HCEC 1CT (cell line): ENCODE results near the gene SHISAL1.

ENCODE experiments used
- DNase-seq: peaks from one replicate; pipeline ENCODE4 v3.0.0-alpha.2; 2017

SHISAL1 gene

DNA sequence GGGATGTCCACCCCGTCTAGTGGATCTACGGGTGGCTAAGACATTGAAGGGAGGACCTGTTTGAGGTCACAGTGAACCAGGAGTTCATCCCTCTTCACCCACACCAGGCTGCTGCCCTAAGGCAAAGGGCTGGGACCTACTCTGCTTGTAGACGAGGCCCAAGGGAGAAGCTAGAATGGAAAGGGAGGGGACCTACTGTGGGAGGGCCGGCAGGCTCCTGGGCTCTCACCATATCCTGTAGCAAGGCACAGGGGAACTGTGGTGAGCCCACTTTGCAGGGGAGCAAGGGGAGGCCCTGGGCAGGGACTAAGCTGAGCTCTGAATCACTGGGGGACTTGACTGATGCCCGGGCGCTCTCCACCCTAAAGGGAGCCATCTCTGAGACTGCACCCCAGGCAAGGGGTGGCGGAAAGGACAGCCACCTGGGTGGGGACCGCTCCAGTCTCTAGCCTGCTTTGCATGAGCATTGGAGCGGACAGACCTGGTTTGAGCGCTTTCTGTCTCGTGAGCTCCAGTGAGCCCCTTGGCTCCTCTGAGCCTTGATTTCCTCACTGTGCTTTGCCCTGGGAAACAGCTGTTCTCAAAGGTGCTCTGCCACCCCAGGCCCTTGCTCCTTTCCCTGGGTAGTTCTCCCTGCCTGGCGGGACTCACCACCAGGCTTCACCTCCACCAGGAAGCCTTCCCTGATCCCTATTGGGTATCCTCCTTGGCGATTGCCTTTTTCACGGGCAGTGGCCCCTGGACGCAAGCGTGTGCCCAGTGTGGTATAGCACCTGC, 107.8 kb downstream of the SHISAL1 start:
- no peak for DNase-seq

DNA sequence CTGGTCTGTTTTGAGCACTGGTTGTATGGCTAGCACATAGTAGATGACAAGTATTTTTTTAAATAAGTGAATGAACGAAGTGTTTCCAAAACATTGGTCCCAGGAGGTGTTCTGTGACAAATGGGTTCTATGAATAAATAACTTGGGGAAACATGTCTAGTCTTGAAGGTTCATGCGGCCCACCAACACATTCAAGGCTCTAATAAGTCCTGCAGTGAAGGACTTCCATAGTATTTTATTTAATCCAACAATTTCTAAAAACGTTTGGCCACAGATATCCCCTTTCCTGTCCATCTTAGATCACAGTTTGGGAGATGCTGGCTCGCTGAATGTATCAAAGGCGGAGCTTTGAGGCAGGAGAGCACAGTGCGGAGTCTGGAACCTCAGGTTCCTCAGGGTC, 109.5 kb downstream of the SHISAL1 start:
- DNase-seq, result no peak

GRCh38 chr22:44202261-44202789, 110.4 kb downstream of the SHISAL1 start:
- peak; percentile 7 for DNase-seq

DNA sequence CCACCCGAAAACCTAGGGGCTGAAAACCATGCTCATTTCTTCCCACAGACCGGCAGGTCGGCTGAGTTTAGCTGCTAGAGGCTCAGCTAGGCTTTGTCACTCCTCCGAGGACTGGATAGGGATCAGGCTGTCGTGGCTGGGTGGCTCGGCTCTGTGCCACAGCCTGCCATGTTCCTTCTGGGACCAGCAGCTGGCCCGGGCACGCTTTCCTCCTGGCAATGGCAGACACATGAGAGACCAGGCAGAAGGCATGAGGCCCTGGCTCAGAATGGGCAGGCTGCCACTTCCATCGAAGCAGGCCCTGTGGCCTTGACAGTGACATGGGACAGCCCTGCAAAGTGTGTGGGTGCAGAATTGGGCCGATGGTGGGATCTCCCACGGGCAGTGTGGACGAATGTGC, 111.1 kb downstream of the SHISAL1 start:
- DNase-seq, result no peak

DNA sequence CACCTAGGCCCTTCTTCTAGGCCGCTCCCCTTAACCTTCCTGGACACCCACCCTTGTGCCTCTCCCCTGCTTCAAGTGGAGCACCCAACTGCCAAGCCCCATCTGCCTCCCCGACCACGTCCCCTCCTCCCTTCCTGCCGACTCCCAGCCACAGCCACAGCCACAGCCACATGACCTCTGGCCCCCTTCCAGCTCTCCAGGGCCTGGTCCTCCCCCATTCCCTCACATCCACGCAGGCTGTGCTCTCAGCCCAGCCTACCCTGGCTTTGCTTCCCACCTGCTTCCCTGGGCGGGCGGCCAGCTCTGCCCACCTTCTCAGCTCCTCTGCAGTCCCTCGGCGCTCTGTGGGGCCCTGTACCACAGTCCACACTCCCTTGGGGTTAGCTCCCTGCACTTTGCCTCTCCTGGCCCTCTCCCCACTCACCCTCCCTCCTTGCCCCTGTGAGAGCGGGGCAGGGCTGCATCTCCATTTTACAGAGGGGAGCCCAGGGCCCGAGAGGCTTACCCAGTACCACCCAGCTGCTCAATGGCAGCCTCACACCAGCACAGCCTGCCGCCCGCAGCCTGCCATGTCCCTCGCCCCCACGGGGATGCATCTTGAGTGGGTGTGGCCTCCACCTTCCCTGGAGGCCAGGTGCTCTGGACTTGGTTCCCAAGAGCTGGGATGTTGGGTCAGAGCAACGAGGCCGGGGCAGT, 111.7 kb downstream of the SHISAL1 start:
- DNase-seq, result no peak

DNA sequence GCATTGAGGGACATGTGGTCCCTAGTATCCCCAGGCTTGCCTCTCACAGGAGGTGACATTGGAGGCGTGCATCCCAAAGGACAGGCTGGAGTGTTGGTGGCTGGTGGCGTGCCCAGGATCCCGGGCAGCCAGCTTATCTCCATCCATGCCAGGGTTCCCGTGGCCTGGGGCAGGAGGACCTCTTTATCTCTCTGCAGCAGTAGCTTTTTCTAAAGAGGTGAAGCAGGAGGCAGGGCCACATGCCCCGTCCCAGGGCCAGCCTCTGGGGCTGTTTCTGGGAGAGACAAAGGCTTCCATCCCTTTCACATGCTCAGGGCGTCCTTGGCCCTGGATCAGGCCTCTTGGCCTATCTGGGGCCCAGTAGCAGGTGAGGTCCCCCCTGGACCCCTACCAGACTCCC, 112.3 kb downstream of the SHISAL1 start:
- DNase-seq, result no peak

- no peak for DNase-seq
Measured at GRCh38 chr22:44199866-44200265, 112.9 kb downstream of the SHISAL1 start.

GRCh38 chr22:44199164-44199563, 113.6 kb downstream of the SHISAL1 start:
- no peak for DNase-seq

- DNase-seq, result no peak
Measured at GRCh38 chr22:44197271-44197670, 115.5 kb downstream of the SHISAL1 start.

- no peak for DNase-seq
Measured at GRCh38 chr22:44196731-44197131, 116.0 kb downstream of the SHISAL1 start.

- no peak for DNase-seq
Measured at GRCh38 chr22:44196241-44196640, 116.5 kb downstream of the SHISAL1 start.

- DNase-seq, result no peak
Measured at GRCh38 chr22:44195189-44195871, 117.4 kb downstream of the SHISAL1 start.

- no peak for DNase-seq
Measured at GRCh38 chr22:44194569-44194968, 118.2 kb downstream of the SHISAL1 start.
